GM10266 (cell line): ENCODE results near the gene XYLT2.
A peak's percentile ranks its signal among the peaks of the same experiment; 100 is the strongest.

Source experiments
- DNase-seq: peaks from one replicate; pipeline ENCODE4 v3.0.0; 2012; ENCODE audit errors: extremely low spot score
- TF ChIP-seq, protein P1 (sequence below): IDR thresholded peaks from 2 replicates; pipeline ENCODE4 v1.5.1; 2012; ENCODE audit warnings: mild to moderate bottlenecking, low read depth; ENCODE audit not compliant: control insufficient read depth, insufficient read depth; ENCODE audit errors: missing control alignments

XYLT2 gene

DNA sequence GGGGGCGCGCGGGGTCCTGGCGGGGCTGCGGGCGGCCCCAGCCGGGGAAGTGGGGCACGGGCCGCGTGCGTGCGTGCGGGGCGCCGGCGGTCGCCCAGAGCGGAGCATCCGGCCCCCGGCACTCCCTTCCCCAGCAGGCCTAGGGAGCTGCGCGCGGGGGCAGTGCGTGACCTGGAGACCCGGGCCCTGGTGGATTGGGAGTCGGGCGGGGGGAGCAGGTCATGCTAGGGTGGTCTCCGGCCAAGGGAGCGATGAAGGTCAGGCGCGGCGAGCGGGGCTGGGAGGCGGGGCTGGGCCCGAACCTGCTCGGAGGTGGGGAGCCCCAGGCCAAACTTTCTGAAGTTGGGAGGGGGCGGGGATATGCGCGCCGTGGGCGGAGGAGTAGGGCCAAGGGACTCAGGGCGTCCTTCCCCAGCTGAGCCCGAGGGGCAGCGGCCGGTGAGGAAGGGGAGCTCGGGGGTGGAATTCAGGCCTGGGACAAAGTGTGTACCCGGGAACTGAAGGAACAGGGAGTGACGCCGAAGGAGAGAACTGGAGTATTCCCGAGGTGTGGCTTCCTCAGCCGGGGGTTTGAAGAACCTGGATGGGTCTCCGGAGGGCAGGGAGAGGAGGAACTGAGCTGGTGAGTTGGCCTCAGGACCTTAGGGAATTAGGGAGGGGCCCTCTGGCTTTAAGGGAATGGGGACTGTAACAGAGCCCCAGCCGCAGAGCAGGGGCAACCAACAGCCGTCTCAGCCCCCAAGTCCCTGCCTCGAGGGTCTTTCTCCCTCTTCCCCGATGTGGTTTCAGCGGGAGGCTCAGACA, 589 bp downstream of the XYLT2 start:
- TF ChIP-seq, protein P1, sequence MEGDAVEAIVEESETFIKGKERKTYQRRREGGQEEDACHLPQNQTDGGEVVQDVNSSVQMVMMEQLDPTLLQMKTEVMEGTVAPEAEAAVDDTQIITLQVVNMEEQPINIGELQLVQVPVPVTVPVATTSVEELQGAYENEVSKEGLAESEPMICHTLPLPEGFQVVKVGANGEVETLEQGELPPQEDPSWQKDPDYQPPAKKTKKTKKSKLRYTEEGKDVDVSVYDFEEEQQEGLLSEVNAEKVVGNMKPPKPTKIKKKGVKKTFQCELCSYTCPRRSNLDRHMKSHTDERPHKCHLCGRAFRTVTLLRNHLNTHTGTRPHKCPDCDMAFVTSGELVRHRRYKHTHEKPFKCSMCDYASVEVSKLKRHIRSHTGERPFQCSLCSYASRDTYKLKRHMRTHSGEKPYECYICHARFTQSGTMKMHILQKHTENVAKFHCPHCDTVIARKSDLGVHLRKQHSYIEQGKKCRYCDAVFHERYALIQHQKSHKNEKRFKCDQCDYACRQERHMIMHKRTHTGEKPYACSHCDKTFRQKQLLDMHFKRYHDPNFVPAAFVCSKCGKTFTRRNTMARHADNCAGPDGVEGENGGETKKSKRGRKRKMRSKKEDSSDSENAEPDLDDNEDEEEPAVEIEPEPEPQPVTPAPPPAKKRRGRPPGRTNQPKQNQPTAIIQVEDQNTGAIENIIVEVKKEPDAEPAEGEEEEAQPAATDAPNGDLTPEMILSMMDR, result no peak
- DNase-seq, result peak; percentile 80

- TF ChIP-seq, protein P1, result no peak
Measured at GRCh38 chr17:50347117-50347893, 1.4 kb downstream of the XYLT2 start.

GRCh38 chr17:50347894-50348291, 2.0 kb downstream of the XYLT2 start:
- DNase-seq, result no peak
- TF ChIP-seq, protein P1, result no peak

More at GRCh38 chr17:50347117-50347893, 1.4 kb downstream of the XYLT2 start:
- no peak for DNase-seq

GRCh38 chr17:50348522-50349242, 2.8 kb downstream of the XYLT2 start:
- TF ChIP-seq, protein P1, result no peak
- DNase-seq, result no peak

DNA sequence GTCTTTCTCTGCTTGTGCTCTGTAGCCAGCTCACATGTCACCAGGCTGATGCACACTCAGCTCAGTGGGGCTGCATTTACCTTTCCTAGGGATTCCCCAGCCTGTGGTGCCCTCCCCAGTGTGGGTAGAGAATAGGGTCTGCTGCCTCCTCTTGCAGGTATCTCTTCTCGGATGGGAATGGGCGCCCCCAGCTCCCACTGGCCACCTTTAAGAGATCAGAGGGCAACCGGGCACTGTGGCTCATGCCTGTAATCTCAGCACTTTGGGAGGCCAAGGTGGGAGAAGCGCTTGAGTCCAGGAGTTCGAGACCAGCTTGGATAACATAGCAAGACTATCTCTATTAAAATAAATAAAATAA, 3.3 kb downstream of the XYLT2 start:
- DNase-seq, result no peak
- TF ChIP-seq, protein P1, result no peak

DNA sequence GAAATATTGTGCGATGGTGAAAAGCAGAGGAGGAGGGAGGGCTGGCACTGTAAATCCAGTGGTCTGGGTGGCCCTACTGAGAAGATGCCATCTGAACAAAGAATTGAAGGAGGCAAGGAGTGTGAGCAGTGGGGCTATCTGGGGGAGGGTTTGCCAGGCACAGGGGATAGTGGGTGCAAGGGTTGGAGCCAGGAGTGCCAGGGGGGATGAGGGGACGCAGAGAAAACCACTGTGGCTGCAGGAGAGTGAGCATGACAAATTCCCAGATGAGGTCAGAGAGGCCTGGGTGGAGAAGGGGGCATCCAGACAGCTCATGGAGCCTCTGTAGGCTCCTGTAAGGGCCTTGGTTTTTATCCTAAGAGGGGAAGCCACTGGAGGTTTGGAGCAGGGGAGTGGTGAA, 4.8 kb downstream of the XYLT2 start:
- DNase-seq, result no peak
- TF ChIP-seq, protein P1, result no peak

GRCh38 chr17:50352072-50352692, 6.3 kb downstream of the XYLT2 start:
- no peak for DNase-seq
- TF ChIP-seq, protein P1, result no peak
